Activated CD4-positive, alpha-beta T cell treated with anti-CD3 and anti-CD28 coated beads, Interleukin-2, amount 50 U/mL, for 4 hours (primary cell): ENCODE measurements around the gene COPA.
"Not testable (repeated sequence)": the region's sequence is repeated elsewhere in the genome, so short reads cannot be mapped to it uniquely, and the experiment has no call there.

Experiments
- DNase-seq, 2 experiments: peaks; one replicate each; pipeline ENCODE4 v3.0.0-alpha.2; 2020

The COPA gene

GRCh38 chr1:160325252-160325651, 17.8 kb downstream of the COPA start:
- DNase-seq = no peak

GRCh38 chr1:160322831-160323230, 20.2 kb downstream of the COPA start:
- no peak for DNase-seq

GRCh38 chr1:160315359-160315758, 27.7 kb downstream of the COPA start:
- DNase-seq = no peak

- DNase-seq = no peak
Observed at GRCh38 chr1:160309571-160309970, 33.5 kb downstream of the COPA start.

- DNase-seq = no peak
Observed at GRCh38 chr1:160309185-160309557, 33.9 kb downstream of the COPA start.

GRCh38 chr1:160308451-160309184, 34.4 kb downstream of the COPA start:
- DNase-seq = no peak

GRCh38 chr1:160307118-160307791, 35.8 kb downstream of the COPA start:
- DNase-seq = no peak

GRCh38 chr1:160300173-160300572, 42.9 kb downstream of the COPA start:
- no peak for DNase-seq

- DNase-seq = no peak
Observed at GRCh38 chr1:160296036-160296435, 47.0 kb downstream of the COPA start.

- DNase-seq = no peak
Observed at GRCh38 chr1:160293020-160293968, 49.8 kb downstream of the COPA start.

GRCh38 chr1:160291248-160292220, 51.5 kb downstream of the COPA start:
- DNase-seq = peak; percentile 53 to 55

GRCh38 chr1:160287769-160288168, 55.3 kb downstream of the COPA start:
- not testable (repeated sequence) for DNase-seq

GRCh38 chr1:160285506-160285905, 57.5 kb downstream of the COPA start:
- DNase-seq = no peak

- DNase-seq = peak; percentile 90 to 92
Observed at GRCh38 chr1:160284782-160285344, 58.2 kb downstream of the COPA start, which contains the start of gene PEX19. PEX19 (minus strand) TSS chr1:160285133; CDS start chr1:160285124, 9 bp downstream.

- DNase-seq = peak in 1 of 2 experiments; percentile 8
Observed at GRCh38 chr1:160284220-160284781, 58.7 kb downstream of the COPA start.

GRCh38 chr1:160282807-160283206, 60.2 kb downstream of the COPA start:
- no peak for DNase-seq

GRCh38 chr1:160277987-160278386, 65.1 kb downstream of the COPA start:
- DNase-seq = no peak

- DNase-seq = no peak
Observed at GRCh38 chr1:160277330-160277729, 65.7 kb downstream of the COPA start.

GRCh38 chr1:160271025-160271424, 72.0 kb downstream of the COPA start:
- DNase-seq = no peak

GRCh38 chr1:160267284-160267991, 75.6 kb downstream of the COPA start:
- no peak for DNase-seq
